GM19324 (cell line): ENCODE measurements around the gene RAB3C.
"Not testable (repeated sequence)": the region's sequence is repeated elsewhere in the genome, so short reads cannot be mapped to it uniquely, and the experiment has no call there.

Experiments used
- ATAC-seq: cut with Tn5 transposase; IDR thresholded peaks from one replicate; pipeline ENCODE4 v1.9.1; 2021; ENCODE audit warnings: mild to moderate bottlenecking, moderate library complexity; ENCODE audit not compliant: unreplicated experiment, low FRiP score

Gene RAB3C

GRCh38 chr5:58672521-58672920 lies 89.6 kb downstream of the RAB3C start:
- ATAC-seq, result no peak

DNA sequence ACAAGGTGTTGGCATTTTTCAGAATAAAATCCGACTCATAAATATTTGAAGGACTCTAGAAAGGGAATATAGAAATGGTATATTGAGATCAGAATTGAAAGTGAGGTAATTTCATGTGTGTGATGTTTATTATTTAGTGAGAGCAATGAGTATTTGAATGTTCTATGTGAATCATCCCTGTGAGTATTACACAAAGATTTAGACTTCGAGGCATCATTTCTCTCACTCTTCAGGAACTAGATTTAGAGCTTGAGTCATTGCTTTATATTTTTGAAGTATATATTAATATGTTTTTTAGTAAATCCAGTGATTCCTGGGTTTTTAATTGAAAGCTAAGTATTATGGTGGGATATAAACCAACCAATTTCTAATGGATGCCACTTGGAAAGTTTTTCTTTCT lies 91.2 kb downstream of the RAB3C start:
- ATAC-seq, result no peak

- ATAC-seq, result no peak
These were observed 91.8 kb downstream of the RAB3C start for GRCh38 chr5:58674711-58675110.

DNA sequence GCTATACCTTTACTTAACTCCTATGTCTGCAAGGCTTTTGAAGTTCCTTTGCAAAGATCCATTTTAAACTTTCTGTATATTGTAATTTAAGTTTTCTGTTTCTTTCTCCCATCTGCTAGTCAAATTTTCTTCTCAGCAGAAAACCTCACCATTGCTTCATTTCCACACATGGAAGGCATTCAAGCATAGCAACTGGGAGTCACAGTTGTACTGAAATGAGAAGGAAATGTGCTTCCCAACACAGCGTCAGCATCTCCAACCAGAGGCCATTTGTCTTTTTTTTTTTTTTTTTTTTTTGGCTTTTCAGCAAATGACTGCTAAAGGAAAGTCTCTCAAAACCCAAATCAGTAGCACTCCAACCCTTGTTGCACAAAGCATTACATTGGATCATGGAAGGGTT lies 92.5 kb downstream of the RAB3C start:
- no peak for ATAC-seq

- no peak for ATAC-seq
These were observed 94.8 kb downstream of the RAB3C start for GRCh38 chr5:58677650-58678049.

- ATAC-seq, result no peak
These were observed 97.6 kb downstream of the RAB3C start for GRCh38 chr5:58680503-58680902.

DNA sequence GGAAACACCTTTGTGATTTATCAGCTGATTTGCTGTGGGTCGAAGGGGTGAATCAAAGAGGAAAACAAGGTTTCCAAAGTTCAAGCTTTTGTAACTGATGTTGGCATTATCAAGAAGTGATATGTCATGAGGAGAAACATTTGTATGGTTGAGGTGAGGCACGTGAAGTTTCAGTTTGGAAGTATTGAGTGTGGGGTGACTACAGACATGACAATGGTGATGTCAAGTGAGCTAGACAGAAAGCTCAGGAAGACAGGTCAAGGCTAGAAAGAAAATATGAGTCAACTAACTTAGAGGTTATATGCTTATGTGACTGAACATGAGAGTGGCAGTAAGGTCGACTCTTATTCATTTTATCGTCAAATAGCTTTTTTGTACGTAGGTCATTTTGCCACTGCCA lies 99.1 kb downstream of the RAB3C start:
- ATAC-seq, result no peak

DNA sequence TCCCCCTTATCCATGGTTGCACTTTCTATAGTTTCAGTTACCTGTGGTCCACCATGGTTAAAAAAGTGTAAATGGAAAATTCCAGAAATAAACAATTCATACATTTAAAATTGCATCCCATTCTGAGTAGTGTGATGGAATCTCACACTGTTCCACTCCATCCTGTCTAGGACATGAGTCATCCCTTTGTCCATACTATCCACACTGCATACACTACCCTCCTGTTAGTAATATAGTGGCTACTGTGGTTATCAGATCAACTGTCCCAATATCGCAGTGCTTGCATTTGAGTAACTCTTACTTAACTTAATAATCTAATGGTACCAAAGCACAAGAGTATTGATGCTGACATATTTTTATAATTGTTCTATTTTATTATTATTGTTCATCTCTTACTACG lies 100.7 kb downstream of the RAB3C start:
- ATAC-seq, result no peak

DNA sequence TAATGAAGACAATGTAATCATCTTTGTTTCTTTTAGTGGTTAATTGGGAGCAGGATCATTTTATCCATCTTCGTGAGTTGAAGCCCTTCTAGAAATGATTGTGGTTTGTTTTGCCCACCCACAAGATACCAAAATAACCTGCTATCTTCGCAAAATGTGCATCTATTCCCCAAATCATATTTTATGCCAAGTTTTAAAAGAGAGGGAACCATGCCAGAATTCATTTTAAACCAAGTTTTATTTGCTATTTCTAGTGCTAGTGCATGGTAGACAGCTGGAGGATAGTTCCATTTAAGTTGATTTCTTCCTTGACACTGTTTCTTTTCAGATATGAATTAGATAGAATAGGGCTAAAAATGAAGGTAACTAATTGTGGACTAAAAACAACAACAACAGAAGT lies 104.2 kb downstream of the RAB3C start:
- no peak for ATAC-seq

- no peak for ATAC-seq
These were observed 104.7 kb downstream of the RAB3C start for GRCh38 chr5:58687595-58687994.

DNA sequence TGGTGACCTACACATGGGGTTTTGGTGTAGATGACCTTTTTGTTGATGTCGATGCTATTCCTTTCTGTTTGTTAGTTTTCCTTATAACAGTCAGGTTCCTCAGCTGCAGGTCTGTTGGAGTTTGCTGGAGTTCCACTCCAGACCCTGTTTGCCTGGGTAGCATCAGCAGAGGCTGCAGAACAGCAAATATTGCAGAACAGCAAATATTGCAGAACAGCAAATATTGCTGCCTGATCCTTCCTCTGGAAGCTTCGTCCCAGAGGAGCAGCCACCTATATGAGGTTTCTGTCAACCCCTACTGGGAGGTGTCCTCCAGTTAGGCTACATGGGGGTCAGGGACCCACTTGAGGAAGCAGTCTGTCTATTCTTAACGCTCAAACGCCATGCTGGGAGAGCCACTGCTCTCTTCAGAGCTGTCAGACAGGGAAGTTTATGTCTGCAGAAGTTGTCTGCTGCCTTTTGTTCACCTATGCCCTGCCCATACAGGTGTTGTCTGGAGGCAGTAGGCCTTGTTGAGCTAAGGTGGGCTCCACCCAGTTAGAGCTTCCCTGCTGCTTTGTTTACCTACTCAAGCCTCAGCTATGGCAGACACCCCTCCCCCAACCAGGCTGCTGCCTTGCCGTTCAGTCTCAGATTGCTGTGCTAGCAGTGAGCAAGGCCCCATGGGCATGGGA lies 116.3 kb downstream of the RAB3C start:
- not testable (repeated sequence) for ATAC-seq

DNA sequence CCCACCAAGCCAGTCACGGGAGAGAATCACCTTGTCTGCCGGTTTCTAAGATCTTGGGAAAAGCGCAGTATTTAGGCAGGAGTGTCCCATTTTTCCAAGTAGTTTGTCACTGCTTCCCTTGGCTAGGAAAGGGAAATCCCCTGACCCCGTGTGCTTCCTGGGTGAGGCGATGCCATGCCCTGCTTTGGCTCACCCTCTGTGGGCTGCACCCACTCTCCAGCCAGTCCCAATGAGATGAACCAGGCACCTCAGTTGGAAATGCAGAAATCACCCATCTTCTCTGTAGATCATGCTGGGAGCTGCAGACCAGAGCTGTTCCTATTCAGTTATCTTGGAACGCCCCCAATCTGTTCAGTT lies 116.9 kb downstream of the RAB3C start:
- ATAC-seq, result no peak

- no peak for ATAC-seq
These were observed 121.2 kb downstream of the RAB3C start for GRCh38 chr5:58703925-58704555.

GRCh38 chr5:58706736-58707135 lies 123.9 kb downstream of the RAB3C start:
- no peak for ATAC-seq

DNA sequence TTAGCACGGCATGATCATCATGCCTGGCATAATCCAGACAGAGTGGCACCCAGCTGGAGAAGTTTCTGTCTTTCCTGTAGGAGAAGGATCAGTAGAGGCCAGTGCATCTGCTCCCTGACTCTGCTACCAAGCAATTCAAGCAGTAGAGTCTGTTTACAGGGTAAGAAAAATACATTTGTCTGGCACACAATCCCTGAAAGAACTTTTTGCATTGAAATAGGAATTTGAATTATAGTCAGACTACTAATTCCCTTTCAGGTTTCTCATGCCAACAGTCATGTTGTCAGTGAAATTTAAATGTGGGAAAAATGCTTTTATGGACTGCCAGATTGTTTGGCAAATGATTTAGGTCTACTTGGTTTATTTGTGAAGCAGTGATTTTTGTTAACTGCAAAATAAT lies 125.6 kb downstream of the RAB3C start:
- ATAC-seq, result no peak

DNA sequence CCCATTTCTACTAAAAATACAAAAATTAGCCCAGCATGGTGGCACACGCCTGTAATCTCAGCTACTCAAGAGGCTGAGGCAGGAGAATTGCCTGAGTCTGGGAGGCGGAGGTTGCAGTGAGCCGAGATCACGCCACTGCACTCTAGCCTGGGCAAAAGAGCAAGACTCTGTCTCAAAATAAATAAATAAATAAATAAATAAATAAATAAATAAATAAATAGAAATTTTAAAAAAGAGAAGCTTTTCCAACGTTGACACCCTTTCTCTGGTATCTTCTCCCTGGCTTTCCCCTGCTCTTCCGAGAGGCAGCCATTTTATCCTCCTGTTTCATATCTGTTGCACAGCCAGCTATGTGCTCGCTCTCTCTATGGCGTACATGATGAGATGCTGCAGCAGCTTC lies 127.5 kb downstream of the RAB3C start:
- not testable (repeated sequence) for ATAC-seq

DNA sequence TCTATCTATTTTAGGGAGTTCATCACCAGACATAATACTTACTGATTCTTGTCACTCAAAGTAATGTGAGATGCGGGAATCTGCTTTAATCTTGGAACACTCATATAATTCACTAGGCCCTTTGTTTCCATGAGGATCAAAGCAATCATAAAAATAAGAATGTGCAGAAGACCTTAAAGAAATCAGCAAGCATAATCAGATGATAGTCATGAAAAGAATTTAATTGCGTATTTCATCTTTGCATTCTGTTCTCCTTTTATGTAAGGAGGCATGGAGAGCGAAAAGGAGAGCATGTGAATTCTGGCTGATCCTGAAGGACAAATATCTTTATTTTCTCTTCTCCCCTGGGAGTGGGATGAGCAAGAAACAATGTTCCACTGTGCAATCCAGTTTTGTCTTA lies 128.0 kb downstream of the RAB3C start:
- no peak for ATAC-seq

- no peak for ATAC-seq
These were observed 129.1 kb downstream of the RAB3C start for GRCh38 chr5:58711965-58712364.

- no peak for ATAC-seq
These were observed 131.2 kb downstream of the RAB3C start for GRCh38 chr5:58714046-58714445.

DNA sequence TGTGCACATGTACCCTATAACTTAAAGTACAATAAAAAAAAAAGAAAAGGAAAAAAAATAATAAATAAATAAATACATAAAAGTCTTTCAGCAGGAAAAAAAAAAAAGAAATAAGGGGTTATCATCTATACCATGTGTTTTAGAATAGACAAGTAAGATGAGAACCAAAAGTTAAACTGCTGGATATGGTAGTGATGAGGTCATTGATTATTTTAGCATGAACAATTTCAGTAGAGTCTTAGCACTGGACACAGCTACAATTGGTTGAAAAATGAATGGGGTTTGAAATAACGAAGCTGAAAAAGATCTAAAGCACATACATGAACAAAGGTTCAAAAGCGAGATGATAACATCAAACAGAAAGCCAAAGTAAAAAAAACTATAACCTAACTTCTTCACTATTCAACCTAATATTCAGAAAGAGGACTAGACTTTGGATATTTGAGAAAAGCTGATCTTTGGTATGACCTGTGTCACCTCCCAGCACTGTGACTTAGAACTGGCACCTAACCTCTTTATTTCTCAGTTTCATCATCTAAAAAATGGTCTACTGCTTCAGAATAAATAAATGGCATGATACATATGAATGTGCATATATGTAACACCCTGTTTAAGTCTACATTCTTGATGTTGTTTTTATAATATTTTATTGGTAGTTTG lies 133.3 kb downstream of the RAB3C start:
- ATAC-seq, result no peak

GRCh38 chr5:58716713-58717112 lies 133.8 kb downstream of the RAB3C start:
- no peak for ATAC-seq
